Omental fat pad (tissue), 4 donors: ENCODE measurements around the gene ETV6. TPM values are rescaled to one million over a fixed set of nuclear protein-coding genes. Genes with fewer than 3 reads are reported as not detected.
A peak's percentile ranks its signal among the peaks of the same experiment; 100 is the strongest.

Experiments
- ATAC-seq: fragments of 150-250 bp; one replicate; pipeline ENCODE4 v1.9.1; 2016; ENCODE audit warnings: mild to moderate bottlenecking, moderate library complexity; ENCODE audit not compliant: low FRiP score
- DNase-seq: peaks from one replicate; pipeline ENCODE4 v3.0.0-alpha.2; 2019; ENCODE audit warnings: low spot score
- CTCF ChIP-seq, 3 donors: fragments of 450-650 bp; IDR thresholded peaks; one replicate each; pipeline ENCODE4 v1.5.1; 2016 to 2017; ENCODE audit warnings: antibody characterized with exemption in 3 of 3, mild to moderate bottlenecking in 3 of 3, moderate library complexity in 2 of 3
- total RNA-seq, 4 donors: library from RNA; depleted of rRNA; stranded (reverse); fragments of >200 nt; gene quantifications; one replicate each; pipeline ENCODE4 v1.1.0, GENCODE V29; 2016

ETV6 gene
- total RNA-seq, 4 donors from 2014 or later, result 9.3 to 28.2 (median 17.6) TPM

GRCh38 chr12:11855983-11856374 is 206.5 kb downstream of the ETV6 start:
- ATAC-seq (no peak), DNase-seq (no peak)
- no peak for TF ChIP-seq CTCF (IDR thresholded peaks at IDR 0.05)

GRCh38 chr12:11856971-11857370 is 207.5 kb downstream of the ETV6 start:
- DNase-seq (no peak), ATAC-seq (no peak)
- no peak for TF ChIP-seq CTCF (IDR thresholded peaks at IDR 0.05)

- no peak for TF ChIP-seq CTCF (IDR thresholded peaks at IDR 0.05)
- no peak for DNase-seq
- ATAC-seq, result no peak
These were observed 210.4 kb downstream of the ETV6 start for GRCh38 chr12:11859705-11860425.

GRCh38 chr12:11861155-11861863 is 211.8 kb downstream of the ETV6 start:
- ATAC-seq, result no peak
- no peak for DNase-seq
- no peak for TF ChIP-seq CTCF (IDR thresholded peaks at IDR 0.05)

- DNase-seq (no peak), ATAC-seq (no peak)
- no peak for TF ChIP-seq CTCF (IDR thresholded peaks at IDR 0.05)
These were observed 212.6 kb downstream of the ETV6 start for GRCh38 chr12:11861864-11862600.

GRCh38 chr12:11862798-11863197 is 213.3 kb downstream of the ETV6 start:
- DNase-seq (no peak), ATAC-seq (peak; percentile 53)
- no peak for TF ChIP-seq CTCF (IDR thresholded peaks at IDR 0.05)
